ENCODE measurements around the gene UAP1L1.

Gene UAP1L1

DNA sequence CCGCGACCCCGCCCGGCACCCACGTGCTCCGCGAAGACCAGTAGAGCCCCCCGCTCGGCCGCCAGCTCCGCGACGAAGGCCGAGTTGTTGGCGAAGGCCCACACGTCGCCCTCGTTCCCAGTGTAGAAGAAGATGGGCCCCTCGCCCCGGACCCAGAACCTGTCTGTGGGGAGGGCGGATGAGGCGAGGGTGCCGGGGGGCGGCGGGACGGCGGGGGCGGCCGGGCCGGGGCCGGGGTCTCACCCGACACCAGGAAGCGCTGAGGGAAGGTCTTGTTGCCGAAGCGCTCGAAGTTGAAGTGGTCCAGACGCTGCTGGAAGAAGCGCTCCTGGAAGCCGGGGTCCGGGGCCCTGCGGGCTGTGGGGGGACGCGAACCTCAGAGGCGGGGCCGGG is 36.9 kb downstream of the UAP1L1 start:
- Histone ChIP-seq H3K9me3 (ENCODE audit: low read length) (no peaks in the 10 kb centered on the region), H3F3A (ENCODE audit: insufficient read depth, low read length) (no peaks in the 10 kb centered on the region), H2AFZ (ENCODE audit: low read length) (no peak overlapping the region), H3K79me2 (ENCODE audit: insufficient read depth, low read length) (no peaks in the 10 kb centered on the region), H4K20me1 (ENCODE audit: insufficient read depth, low read length) (no peaks in the 10 kb centered on the region), H3K36me3 (ENCODE audit: insufficient read depth, low read length) (peaks cover 39% of the 10 kb centered on the region), H3K9ac (ENCODE audit: low read length) (peak overlapping the region; percentile 81), H3K4me1 (ENCODE audit: insufficient read depth, low read length, severe bottlenecking) (peaks cover 25% of the 10 kb centered on the region), H3K27ac (ENCODE audit: low read depth, low read length, poor library complexity, severe bottlenecking) (no peak overlapping the region), H3K4me3 (ENCODE audit: low read depth, low read length, poor library complexity, severe bottlenecking) (peak overlapping the region; percentile 86), H3K4me2 (ENCODE audit: low read length) (peak overlapping the region; percentile 89), H3K9me2 (ENCODE audit: low read depth, low read length) (no peaks in the 10 kb centered on the region), H3K27me3 (ENCODE audit: insufficient read depth, low read length) (no peaks in the 10 kb centered on the region)
- no peak for TF ChIP-seq EZH2 (IDR thresholded peaks at IDR 0.05; ENCODE audit: borderline replicate concordance, low read length)
- TF ChIP-seq, protein P1, sequence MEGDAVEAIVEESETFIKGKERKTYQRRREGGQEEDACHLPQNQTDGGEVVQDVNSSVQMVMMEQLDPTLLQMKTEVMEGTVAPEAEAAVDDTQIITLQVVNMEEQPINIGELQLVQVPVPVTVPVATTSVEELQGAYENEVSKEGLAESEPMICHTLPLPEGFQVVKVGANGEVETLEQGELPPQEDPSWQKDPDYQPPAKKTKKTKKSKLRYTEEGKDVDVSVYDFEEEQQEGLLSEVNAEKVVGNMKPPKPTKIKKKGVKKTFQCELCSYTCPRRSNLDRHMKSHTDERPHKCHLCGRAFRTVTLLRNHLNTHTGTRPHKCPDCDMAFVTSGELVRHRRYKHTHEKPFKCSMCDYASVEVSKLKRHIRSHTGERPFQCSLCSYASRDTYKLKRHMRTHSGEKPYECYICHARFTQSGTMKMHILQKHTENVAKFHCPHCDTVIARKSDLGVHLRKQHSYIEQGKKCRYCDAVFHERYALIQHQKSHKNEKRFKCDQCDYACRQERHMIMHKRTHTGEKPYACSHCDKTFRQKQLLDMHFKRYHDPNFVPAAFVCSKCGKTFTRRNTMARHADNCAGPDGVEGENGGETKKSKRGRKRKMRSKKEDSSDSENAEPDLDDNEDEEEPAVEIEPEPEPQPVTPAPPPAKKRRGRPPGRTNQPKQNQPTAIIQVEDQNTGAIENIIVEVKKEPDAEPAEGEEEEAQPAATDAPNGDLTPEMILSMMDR (IDR thresholded peaks at IDR 0.05; ENCODE audit: low read length), result no peak

DNA sequence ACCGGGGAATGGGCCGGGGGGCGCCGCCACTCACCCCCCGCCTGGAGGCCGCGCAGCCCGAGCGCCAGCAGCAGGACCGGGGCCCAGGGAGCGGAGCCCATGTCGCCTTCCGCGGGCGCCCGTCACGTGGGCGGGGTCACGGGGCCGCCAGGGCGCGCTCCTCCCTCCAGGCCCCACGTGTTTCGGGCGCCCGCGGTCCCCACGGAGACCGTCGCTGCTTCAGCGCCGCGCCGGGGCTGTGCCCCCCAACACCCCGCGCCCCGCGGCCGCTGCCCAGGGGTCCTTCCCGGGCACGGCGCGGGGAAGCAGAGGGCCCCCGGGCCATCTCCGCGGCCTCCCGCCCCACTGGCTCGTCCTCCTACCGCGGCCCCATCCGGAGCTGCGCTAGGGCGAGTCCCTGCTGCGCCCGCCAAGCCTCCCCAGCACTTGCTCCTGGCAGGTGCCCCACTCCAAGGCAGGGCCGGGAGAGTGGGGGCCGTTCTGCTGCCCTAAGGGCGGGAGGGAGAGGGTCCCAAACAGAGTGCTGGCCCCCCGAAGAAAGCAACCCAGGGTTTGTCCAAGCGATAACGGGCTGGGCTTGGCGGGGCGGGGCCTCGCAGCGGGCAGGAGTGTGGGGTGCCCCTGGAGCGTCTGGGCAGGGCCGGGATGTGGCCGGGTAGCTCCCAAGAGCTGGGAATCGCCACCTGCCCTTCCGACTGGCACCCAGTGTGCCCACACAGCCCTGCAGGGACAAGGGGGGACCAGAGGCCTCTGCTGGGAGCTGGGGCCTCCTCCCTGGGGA is 37.5 kb downstream of the UAP1L1 start, which contains the start of gene DPP7:
TSS of gene DPP7 (minus strand) at position 121 of the 781 bp plus-strand sequence. CDS start at position 101, 20 bp downstream.
- Histone ChIP-seq H3K9me3 (ENCODE audit: low read length) (no peaks in the 10 kb centered on the region), H3K27me3 (ENCODE audit: insufficient read depth, low read length) (no peaks in the 10 kb centered on the region), H3K9me2 (ENCODE audit: low read depth, low read length) (no peaks in the 10 kb centered on the region), H4K20me1 (ENCODE audit: insufficient read depth, low read length) (no peaks in the 10 kb centered on the region), H3K27ac (ENCODE audit: low read depth, low read length, poor library complexity, severe bottlenecking) (no peak within 1 kb of the TSS), H3K79me2 (ENCODE audit: insufficient read depth, low read length) (no peaks in the 10 kb centered on the region), H2AFZ (ENCODE audit: low read length) (no peak within 1 kb of the TSS), H3K4me2 (ENCODE audit: low read length) (peak within 1 kb of the TSS; percentile 89), H3F3A (ENCODE audit: insufficient read depth, low read length) (no peaks in the 10 kb centered on the region), H3K9ac (ENCODE audit: low read length) (peak within 1 kb of the TSS; percentile 81), H3K36me3 (ENCODE audit: insufficient read depth, low read length) (peaks cover 33% of the 10 kb centered on the region), H3K4me3 (ENCODE audit: low read depth, low read length, poor library complexity, severe bottlenecking) (peak within 1 kb of the TSS; percentile 86), H3K4me1 (ENCODE audit: insufficient read depth, low read length, severe bottlenecking) (peaks cover 28% of the 10 kb centered on the region)
- TF ChIP-seq EZH2 (IDR thresholded peaks at IDR 0.05; ENCODE audit: borderline replicate concordance, low read length), result no peak
- TF ChIP-seq, protein P1 (IDR thresholded peaks at IDR 0.05; ENCODE audit: low read length), result no peak

DNA sequence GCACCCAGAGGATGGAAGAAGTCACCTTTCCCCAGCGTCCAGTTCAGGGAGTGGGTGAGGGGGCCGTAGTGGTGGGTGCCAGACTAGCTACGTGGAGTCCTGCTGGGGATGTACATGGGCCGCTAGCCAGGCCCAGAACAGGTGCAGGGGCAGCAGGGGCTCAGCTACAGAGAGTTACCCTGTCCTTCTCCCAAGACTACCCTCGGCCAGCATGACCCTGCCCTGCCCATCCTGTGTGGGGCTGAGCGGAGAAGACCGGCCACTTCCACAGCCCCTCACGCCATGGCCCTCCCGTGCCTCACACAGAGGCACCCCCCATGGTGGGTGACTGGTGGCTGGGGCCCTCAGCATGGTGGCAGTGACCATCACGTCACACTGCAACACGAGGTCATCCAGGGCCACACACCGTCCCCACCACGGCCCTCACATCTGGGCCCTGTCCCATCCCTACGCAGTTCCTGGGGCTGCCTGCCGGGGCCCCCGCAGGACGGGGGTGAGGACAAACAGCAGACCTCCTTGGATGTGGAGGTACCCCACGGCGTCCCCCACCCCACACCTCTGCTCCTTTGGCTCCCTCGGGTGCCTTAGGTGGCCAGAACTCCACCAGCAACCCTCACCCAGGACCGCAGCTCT is 38.2 kb downstream of the UAP1L1 start:
- H2AFZ ChIP-seq (ENCODE audit: low read length), result no peak overlapping the region

More for the DNA sequence above, 38.2 kb downstream of the UAP1L1 start:
- Histone ChIP-seq H3K27ac (ENCODE audit: low read depth, low read length, poor library complexity, severe bottlenecking) (no peak overlapping the region), H3K4me2 (ENCODE audit: low read length) (peak overlapping the region; percentile 89), H3K36me3 (ENCODE audit: insufficient read depth, low read length) (peaks cover 26% of the 10 kb centered on the region), H3K4me3 (ENCODE audit: low read depth, low read length, poor library complexity, severe bottlenecking) (peak overlapping the region; percentile 86), H3K4me1 (ENCODE audit: insufficient read depth, low read length, severe bottlenecking) (peaks cover 28% of the 10 kb centered on the region), H3K9ac (ENCODE audit: low read length) (peak overlapping the region; percentile 81; the same call in 1 of the 2 replicates), H3K9me2 (ENCODE audit: low read depth, low read length) (no peaks in the 10 kb centered on the region), H3K27me3 (ENCODE audit: insufficient read depth, low read length) (no peaks in the 10 kb centered on the region), H4K20me1 (ENCODE audit: insufficient read depth, low read length) (no peaks in the 10 kb centered on the region), H3F3A (ENCODE audit: insufficient read depth, low read length) (no peaks in the 10 kb centered on the region), H3K9me3 (ENCODE audit: low read length) (no peaks in the 10 kb centered on the region), H3K79me2 (ENCODE audit: insufficient read depth, low read length) (no peaks in the 10 kb centered on the region)
- TF ChIP-seq, protein P1 (IDR thresholded peaks at IDR 0.05; ENCODE audit: low read length), result no peak
- no peak for TF ChIP-seq EZH2 (IDR thresholded peaks at IDR 0.05; ENCODE audit: borderline replicate concordance, low read length)
